Activated naive CD8-positive, alpha-beta T cell treated with anti-CD3 and anti-CD28 coated beads, Interleukin-2, amount 10 ng/mL, durations not matched to agents 7 days and 5 days (primary cell): ENCODE measurements around the gene PCDHGC5. TPM values are rescaled to one million over a fixed set of nuclear protein-coding genes. Genes with fewer than 3 reads are reported as not detected.
A peak's percentile ranks its signal among the peaks of the same experiment; 100 is the strongest.

Experiments
- ATAC-seq: fragments of 150-1000 bp; cut with Tn5 transposase; one replicate; pipeline ENCODE4 v1.10.0; 2021; ENCODE audit warnings: low read depth, moderate library complexity
- POLR2A ChIA-PET: fragments of 350-600 bp; sonication (Branson Sonifier 250); formaldehyde crosslinking; loops from one replicate; lab custom pipeline; 2021; ENCODE audit warnings: antibody characterized with exemption; lab: Charles Lee
- DNase-seq: peaks from one replicate; pipeline ENCODE4 v3.0.0; 2021
- H3K27ac Mint-ChIP-seq: one replicate; pipeline ENCODE4 v1.8.0; 2022; ENCODE audit warnings: mild to moderate bottlenecking, mixed read lengths
- H3K27me3 Mint-ChIP-seq: one replicate; pipeline ENCODE4 v1.8.0; 2022; ENCODE audit warnings: mild to moderate bottlenecking, moderate library complexity, mixed read lengths
- H3K36me3 Mint-ChIP-seq: one replicate; pipeline ENCODE4 v1.8.0; 2021; ENCODE audit warnings: mild to moderate bottlenecking, mixed read lengths
- H3K4me1 Mint-ChIP-seq: one replicate; pipeline ENCODE4 v1.8.0; 2021; ENCODE audit warnings: mixed read lengths
- H3K4me3 Mint-ChIP-seq: one replicate; pipeline ENCODE4 v1.8.0; 2022; ENCODE audit warnings: mild to moderate bottlenecking, moderate library complexity, mixed read lengths
- H3K9me3 Mint-ChIP-seq: one replicate; pipeline ENCODE4 v1.8.0; 2021; ENCODE audit warnings: mixed read lengths
- total RNA-seq, 2 experiments: library from RNA; stranded (reverse); gene quantifications; one replicate each; pipeline ENCODE4 v1.2.3, GENCODE V29; 2021

The PCDHGC5 gene
- total RNA-seq, 2 experiments from 2014 or later, result not detected

DNA sequence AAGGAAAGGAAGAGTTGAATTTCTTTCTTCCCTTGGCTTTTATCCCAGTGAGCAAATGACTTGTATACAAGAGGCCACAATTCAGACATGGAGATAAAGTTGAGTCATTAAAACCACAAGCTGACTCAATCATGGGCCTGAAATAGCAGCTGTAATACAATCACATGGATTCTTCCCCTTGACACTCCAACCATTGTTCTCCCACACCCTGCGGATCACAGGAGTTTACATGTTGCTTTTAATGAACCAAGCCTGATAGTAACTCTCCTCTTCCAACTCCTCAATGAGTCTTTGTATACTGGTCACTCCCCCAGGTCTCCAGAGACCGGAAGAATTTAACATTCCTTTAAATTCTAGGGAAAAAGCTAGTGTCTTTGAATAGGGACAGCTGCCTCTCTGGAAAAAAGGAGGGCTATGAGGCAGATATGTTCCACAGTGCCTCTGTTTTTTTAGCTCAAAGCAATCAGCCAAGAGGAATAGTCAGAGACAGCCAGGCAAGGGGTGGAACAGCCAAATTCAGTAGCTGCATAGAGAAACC, 32.4 kb downstream of the PCDHGC5 start:
- H3K9me3 Mint-ChIP-seq, result no peaks in the 10 kb centered on the region
- no peak for ATAC-seq
- H3K27ac Mint-ChIP-seq, result no peak overlapping the region
- no peak overlapping the region for H3K4me3 Mint-ChIP-seq
- POLR2A ChIA-PET, result no interaction called here
- peaks cover 44% of the 10 kb centered on the region for H3K36me3 Mint-ChIP-seq
- DNase-seq, result no peak
- H3K27me3 Mint-ChIP-seq, result no peaks in the 10 kb centered on the region
- H3K4me1 Mint-ChIP-seq, result peaks cover 20% of the 10 kb centered on the region

DNA sequence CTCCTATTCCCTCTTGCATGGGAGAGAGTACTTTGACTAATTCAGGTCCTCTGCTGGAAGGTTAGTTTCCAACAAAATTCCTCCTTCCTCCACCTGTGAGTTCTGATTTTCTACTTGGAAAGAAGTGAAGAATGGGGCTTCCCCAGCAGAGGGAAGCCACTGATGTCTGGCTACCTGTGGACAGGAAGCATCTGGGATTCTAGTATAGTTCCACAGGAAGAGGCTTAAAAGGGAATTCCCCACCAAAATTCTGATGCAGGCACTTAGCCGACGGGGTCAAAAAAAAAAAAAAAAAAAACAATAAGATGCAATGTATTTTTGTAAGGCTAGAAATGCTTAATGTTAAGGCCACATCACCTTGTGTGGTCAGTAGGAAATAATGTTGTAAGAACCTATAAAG, 33.4 kb downstream of the PCDHGC5 start:
- POLR2A ChIA-PET, result no interaction called here
- Mint-ChIP-seq H3K4me1 (peaks cover 20% of the 10 kb centered on the region), H3K36me3 (peaks cover 41% of the 10 kb centered on the region), H3K27me3 (no peaks in the 10 kb centered on the region), H3K4me3 (no peak overlapping the region), H3K9me3 (no peaks in the 10 kb centered on the region), H3K27ac (no peak overlapping the region)
- ATAC-seq (no peak), DNase-seq (no peak)

DNA sequence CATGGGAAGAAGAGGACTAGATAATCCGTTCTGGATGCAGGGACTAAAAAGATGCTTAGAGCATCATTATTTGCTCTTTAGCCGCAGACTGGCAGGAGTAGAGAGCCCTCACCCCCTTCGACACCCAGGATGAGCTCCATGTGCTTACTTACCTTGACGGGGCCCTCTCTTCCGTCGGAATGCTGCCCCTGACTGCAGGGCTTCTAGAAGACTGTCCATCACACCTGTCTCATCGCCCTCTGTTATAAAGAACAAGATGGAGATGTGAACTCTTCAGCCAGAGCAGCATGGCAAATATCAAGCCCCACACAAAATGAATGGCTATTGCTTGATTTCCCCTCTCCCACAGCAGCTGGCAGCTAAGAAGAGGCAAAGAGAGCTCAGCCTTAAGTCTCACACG, 35.1 kb downstream of the PCDHGC5 start:
- H3K27me3 Mint-ChIP-seq, result no peaks in the 10 kb centered on the region
- H3K27ac Mint-ChIP-seq, result no peak overlapping the region
- no peak overlapping the region for H3K4me3 Mint-ChIP-seq
- ATAC-seq (no peak), DNase-seq (no peak)
- H3K36me3 Mint-ChIP-seq, result peaks cover 53% of the 10 kb centered on the region
- H3K9me3 Mint-ChIP-seq, result no peaks in the 10 kb centered on the region
- POLR2A ChIA-PET, result no interaction called here
- H3K4me1 Mint-ChIP-seq, result peaks cover 20% of the 10 kb centered on the region

DNA sequence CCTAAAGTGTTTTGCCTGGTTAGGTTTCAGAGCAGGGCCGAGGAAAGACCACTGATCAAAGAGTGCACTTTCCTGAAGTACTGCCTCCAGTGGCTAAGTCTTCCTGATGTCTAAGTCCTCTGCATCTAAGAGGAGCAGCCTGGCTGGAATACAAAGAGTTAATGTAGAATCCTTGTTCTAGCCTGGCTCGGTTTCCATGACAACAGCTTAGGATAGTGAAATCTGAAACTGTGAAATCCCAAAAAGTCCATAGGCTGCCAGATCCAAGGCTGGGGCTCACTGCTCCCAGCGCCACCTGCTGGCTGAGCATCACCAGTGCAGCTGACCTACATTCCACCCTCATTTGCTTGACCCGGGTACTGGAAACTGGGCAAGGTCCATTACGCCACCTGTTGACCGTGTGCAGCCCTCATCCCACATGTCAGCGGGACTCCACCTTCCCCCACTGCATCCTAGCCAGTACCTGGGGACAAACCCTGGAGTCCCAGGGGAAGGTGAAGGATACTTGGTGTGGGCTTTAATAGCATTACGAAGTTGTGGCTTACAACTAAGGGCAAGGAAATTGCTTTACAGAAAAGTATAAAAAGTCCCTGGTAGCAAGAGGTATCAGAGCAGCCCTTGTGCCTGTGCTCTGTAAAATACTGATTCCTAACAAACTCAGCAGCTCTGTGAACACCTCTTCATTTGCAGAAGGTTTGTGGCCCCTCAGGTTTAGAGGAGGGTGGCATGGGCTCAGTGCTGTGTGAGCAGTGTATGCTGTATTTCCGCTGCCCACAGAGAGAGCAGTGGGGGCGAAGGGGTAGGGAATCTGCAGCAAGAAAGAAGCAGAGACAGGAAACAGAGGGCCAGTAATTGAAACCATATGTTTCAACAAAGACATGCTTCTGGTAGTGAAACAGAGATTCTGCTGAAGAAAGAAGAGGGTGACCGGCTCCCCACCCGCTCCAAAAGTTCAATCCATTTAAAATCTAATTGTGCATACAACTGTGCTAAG, 36.0 kb downstream of the PCDHGC5 start:
- peaks cover 20% of the 10 kb centered on the region for H3K4me1 Mint-ChIP-seq
- POLR2A ChIA-PET, result no interaction called here
- no peaks in the 10 kb centered on the region for H3K27me3 Mint-ChIP-seq
- no peaks in the 10 kb centered on the region for H3K9me3 Mint-ChIP-seq
- peaks cover 46% of the 10 kb centered on the region for H3K36me3 Mint-ChIP-seq
- DNase-seq, result peak; percentile 67
- no peak overlapping the region for H3K4me3 Mint-ChIP-seq
- no peak overlapping the region for H3K27ac Mint-ChIP-seq
- peak; percentile 64 for ATAC-seq

DNA sequence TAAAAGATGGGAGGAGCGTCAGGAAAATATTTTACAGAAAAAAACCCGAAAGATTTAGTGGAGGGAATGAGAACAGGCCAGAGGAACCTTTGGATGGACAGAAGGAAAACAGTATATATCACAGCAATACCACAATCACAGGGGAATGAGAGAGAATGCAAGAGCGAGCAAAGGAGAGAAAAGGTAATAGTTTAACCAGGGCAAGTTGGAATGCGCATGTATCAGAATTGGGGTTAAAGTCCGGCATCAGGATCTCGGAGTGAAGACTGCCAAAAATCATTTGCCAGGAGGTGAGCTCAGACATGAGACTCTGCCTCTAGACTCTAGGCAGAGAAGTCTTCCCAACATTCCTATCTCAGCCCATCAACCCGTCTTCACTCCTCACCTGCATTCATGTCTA, 36.8 kb downstream of the PCDHGC5 start:
- Mint-ChIP-seq H3K4me1 (peaks cover 20% of the 10 kb centered on the region), H3K36me3 (peaks cover 45% of the 10 kb centered on the region), H3K4me3 (no peak overlapping the region), H3K27ac (no peak overlapping the region), H3K9me3 (no peaks in the 10 kb centered on the region), H3K27me3 (no peaks in the 10 kb centered on the region)
- POLR2A ChIA-PET, result no interaction called here
- DNase-seq (no peak), ATAC-seq (no peak)

DNA sequence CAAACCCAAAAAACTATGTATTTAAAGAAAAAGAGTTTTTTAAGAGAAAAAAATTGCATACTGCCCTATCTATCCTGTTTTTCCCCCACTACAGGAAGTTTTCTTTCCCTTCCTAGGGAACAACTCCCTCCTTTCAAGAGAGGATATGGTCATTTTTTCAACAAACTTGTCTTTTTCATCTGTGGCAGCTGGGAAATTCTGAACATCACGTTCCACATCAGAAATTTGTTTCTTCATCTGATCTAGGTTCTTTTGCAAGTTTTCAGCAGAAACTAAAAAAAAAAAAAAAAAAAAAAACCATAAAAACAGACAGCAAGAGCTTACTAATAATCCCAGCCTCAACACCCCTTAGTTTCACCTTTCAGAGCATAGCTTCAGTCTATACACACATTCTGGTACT, 38.5 kb downstream of the PCDHGC5 start:
- Mint-ChIP-seq H3K27me3 (no peaks in the 10 kb centered on the region), H3K4me3 (no peak overlapping the region), H3K4me1 (peaks cover 11% of the 10 kb centered on the region), H3K27ac (no peak overlapping the region), H3K9me3 (no peaks in the 10 kb centered on the region), H3K36me3 (peaks cover 33% of the 10 kb centered on the region)
- ATAC-seq, result no peak
- POLR2A ChIA-PET, result no interaction called here
- DNase-seq, result no peak

DNA sequence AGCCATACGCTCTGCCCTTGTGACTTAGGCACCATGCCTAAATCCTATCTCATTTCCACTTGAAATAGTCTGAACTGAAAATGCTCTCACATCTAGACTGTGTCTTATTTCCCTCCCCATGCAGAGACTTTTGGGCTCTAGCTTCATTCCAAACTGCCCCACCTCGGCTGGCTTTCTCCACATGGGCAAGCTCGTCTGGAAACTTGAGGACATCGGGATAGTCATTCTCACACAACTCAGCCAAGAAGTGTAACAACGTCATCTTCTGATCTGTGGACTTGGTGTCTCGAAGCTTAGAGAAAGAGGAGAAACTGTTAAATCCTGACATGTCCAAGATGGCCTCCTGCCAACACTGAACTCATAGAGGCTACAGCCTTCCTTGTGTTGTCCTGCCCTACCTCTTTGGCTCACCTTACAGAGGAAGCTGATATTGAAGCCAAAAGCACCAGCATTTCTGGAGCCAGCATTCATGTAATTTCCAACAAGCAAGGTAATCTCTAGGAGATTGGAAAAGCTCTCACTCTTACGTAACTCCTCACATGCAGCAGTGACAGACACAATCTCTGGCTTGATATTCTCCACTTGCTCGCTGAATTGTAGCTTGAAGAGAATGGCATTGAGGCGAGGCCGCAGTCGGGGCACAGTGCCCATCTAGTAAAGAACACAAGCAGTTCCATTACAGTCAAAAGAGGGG, 39.6 kb downstream of the PCDHGC5 start:
- H3K4me1 Mint-ChIP-seq, result peaks cover 5% of the 10 kb centered on the region
- no peak overlapping the region for H3K4me3 Mint-ChIP-seq
- H3K36me3 Mint-ChIP-seq, result peaks cover 28% of the 10 kb centered on the region
- POLR2A ChIA-PET, result interaction anchor here (0.9 kb wide), 1 partner anchor 11 kb away, joined by 3 read pairs; no protein-coding TSS in a partner anchor
- ATAC-seq (no peak), DNase-seq (no peak)
- no peaks in the 10 kb centered on the region for H3K9me3 Mint-ChIP-seq
- no peaks in the 10 kb centered on the region for H3K27me3 Mint-ChIP-seq
- peak overlapping the region; percentile 52 for H3K27ac Mint-ChIP-seq

DNA sequence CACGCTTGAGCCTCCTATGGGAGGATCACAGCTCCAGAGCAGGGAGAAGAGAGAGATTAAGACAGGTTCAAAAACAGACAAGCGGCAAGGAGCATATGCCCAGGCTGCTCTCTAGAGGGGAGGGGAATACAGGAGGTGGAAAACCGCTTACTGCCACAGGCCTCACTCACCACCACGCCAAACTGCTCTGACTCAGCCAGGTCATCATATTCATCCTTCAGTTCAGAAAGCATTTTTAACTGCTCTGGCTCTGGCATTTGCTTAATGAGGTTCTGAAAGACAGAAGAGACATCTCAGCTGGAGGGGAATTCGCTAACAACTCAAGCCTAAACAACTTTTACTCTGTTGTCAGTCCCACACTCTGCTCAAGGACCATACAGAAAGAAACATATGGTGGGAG, 40.1 kb downstream of the PCDHGC5 start:
- ATAC-seq, result no peak
- Mint-ChIP-seq H3K4me3 (no peak overlapping the region), H3K9me3 (no peaks in the 10 kb centered on the region), H3K27me3 (no peaks in the 10 kb centered on the region), H3K36me3 (peaks cover 29% of the 10 kb centered on the region), H3K27ac (peak overlapping the region; percentile 52), H3K4me1 (peaks cover 5% of the 10 kb centered on the region)
- POLR2A ChIA-PET, result no interaction called here
- DNase-seq, result no peak

DNA sequence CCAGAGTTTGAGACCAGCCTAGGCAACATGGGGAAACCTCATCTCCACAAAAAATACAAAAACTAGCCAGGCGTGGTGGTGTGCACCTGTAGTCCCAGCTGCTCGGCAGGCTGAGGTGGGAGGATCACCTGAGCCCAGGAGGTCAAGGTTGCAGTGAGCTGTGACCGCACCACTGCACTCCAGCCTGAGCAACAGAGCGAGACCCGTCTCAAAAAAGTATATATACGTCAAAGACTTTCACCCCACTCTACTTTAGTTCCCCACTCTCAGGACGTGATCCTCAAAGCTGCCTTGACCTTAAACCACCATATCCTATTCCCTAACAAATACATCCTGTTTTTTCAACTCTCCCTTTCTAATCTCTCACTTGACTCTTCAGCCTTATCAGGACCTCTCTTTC, 41.0 kb downstream of the PCDHGC5 start:
- Mint-ChIP-seq H3K27me3 (no peaks in the 10 kb centered on the region), H3K9me3 (no peaks in the 10 kb centered on the region), H3K4me3 (no peak overlapping the region), H3K36me3 (peaks cover 33% of the 10 kb centered on the region), H3K4me1 (peaks cover 3% of the 10 kb centered on the region), H3K27ac (no peak overlapping the region)
- DNase-seq (no peak), ATAC-seq (no peak)
- POLR2A ChIA-PET, result no interaction called here

DNA sequence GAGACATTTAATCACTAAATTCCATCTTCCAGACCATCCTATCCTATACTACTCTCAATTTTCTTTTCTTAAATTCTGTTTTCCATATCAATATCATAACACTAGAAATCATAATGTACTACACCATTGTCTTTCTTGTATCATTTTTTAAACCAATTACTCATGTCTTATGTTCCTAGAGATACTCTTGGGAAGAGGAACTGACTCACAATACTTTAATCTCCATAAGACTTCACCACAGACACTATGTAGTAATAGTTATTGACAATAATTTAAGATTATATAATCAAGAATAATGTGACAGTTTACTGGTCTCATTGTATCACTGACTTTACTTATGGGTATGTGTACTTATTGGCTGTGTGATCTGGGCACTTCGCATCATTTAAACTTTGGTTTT, 43.8 kb downstream of the PCDHGC5 start:
- DNase-seq (no peak), ATAC-seq (no peak)
- H3K36me3 Mint-ChIP-seq, result peaks cover 37% of the 10 kb centered on the region
- H3K9me3 Mint-ChIP-seq, result no peaks in the 10 kb centered on the region
- no peaks in the 10 kb centered on the region for H3K27me3 Mint-ChIP-seq
- no peak overlapping the region for H3K27ac Mint-ChIP-seq
- POLR2A ChIA-PET, result no interaction called here
- no peak overlapping the region for H3K4me3 Mint-ChIP-seq
- H3K4me1 Mint-ChIP-seq, result no peaks in the 10 kb centered on the region

DNA sequence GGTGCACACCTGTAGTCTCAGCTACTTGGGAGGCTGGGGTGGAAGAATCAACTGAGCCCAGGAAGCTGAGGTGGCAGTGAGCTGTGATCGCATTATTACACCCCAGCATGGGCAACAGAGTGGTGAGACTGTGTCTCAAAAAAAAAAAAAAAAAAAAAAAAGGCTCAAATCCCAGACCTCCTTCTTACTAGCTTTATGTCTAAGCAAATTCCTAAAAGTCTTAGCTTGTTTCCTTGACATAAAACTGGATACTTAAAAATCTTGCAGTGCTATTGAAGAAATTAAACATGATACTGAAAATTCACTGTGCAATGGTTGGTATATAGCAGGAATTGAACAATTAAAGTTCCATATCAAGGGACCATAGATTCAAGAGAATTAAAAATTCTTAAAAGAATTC, 45.0 kb downstream of the PCDHGC5 start:
- DNase-seq (no peak), ATAC-seq (no peak)
- Mint-ChIP-seq H3K27me3 (no peaks in the 10 kb centered on the region), H3K27ac (no peak overlapping the region), H3K4me1 (no peaks in the 10 kb centered on the region), H3K36me3 (peaks cover 27% of the 10 kb centered on the region), H3K9me3 (no peaks in the 10 kb centered on the region), H3K4me3 (no peak overlapping the region)
- POLR2A ChIA-PET, result no interaction called here

DNA sequence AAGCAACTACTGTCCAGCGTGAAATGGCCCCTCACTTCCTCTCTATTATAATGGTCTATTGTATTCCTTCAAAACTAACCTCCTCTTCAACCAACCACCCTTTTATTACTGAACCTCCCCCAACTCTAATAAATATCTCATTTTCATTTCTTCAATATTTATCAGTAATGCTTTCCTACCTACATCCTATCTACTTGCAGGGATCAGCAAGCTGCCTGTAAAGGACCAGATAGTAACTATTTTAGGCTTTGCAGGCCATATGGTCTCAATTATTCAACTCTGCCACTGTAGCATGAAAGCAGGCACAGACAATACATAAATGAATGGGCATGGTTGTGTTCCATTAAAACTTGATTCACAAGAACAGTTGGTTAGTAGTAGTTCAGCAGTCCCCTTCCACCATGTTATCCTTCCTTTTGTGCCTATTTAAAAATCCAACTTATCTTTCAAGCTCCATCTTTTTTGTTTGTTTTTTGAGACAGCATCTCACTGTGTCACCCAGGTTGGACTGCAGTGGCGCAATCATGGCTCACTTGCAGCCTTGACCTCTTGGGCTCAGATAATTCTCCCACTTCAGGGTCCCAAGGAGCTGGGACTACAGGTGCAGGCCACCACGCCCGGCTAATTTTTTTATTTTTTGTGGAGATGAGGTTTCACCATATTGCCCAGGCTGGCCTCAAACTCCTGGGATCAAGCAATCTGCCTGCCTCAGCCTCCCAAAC, 45.8 kb downstream of the PCDHGC5 start:
- POLR2A ChIA-PET, result no interaction called here
- Mint-ChIP-seq H3K27ac (no peak overlapping the region), H3K4me3 (no peak overlapping the region), H3K9me3 (no peaks in the 10 kb centered on the region), H3K27me3 (no peaks in the 10 kb centered on the region), H3K36me3 (peaks cover 30% of the 10 kb centered on the region), H3K4me1 (no peaks in the 10 kb centered on the region)
- ATAC-seq, result no peak
- DNase-seq, result no peak
